ENCODE measurements around the gene S100A1.
"Not testable (repeated sequence)": the region's sequence is repeated elsewhere in the genome, so short reads cannot be mapped to it uniquely, and the experiment has no call there.

Gene S100A1

GRCh38 chr1:153587314-153587713, 40.9 kb upstream of the S100A1 start:
- H3K4me3 ChIP-seq (ENCODE audit: low read depth, low read length): no peak overlapping the region
- no peak for TF ChIP-seq CTCF (IDR thresholded peaks at IDR 0.05; ENCODE audit: low read depth, low read length)

- not testable (repeated sequence) for H3K4me3 ChIP-seq (ENCODE audit: low read depth, low read length)
Measured at GRCh38 chr1:153588033-153588432, 40.2 kb upstream of the S100A1 start.

- TF ChIP-seq CTCF (IDR thresholded peaks at IDR 0.05; ENCODE audit: low read depth, low read length): no peak
- no peak overlapping the region for H3K4me3 ChIP-seq (ENCODE audit: low read depth, low read length)
Measured at GRCh38 chr1:153588482-153588881, 39.8 kb upstream of the S100A1 start.

GRCh38 chr1:153592748-153593147, 35.5 kb upstream of the S100A1 start:
- no peak for TF ChIP-seq CTCF (IDR thresholded peaks at IDR 0.05; ENCODE audit: low read depth, low read length)
- H3K4me3 ChIP-seq (ENCODE audit: low read depth, low read length): no peak overlapping the region

GRCh38 chr1:153597206-153597605, 31.0 kb upstream of the S100A1 start:
- H3K4me3 ChIP-seq (ENCODE audit: low read depth, low read length): no peak overlapping the region
- no peak for TF ChIP-seq CTCF (IDR thresholded peaks at IDR 0.05; ENCODE audit: low read depth, low read length)

GRCh38 chr1:153598309-153599172, 29.7 kb upstream of the S100A1 start:
- no peak for TF ChIP-seq CTCF (IDR thresholded peaks at IDR 0.05; ENCODE audit: low read depth, low read length)
- H3K4me3 ChIP-seq (ENCODE audit: low read depth, low read length): no peak overlapping the region

- H3K4me3 ChIP-seq (ENCODE audit: low read depth, low read length): no peak overlapping the region
- no peak for TF ChIP-seq CTCF (IDR thresholded peaks at IDR 0.05; ENCODE audit: low read depth, low read length)
Measured at GRCh38 chr1:153599847-153600246, 28.4 kb upstream of the S100A1 start.

GRCh38 chr1:153602749-153603148, 25.5 kb upstream of the S100A1 start:
- TF ChIP-seq CTCF (IDR thresholded peaks at IDR 0.05; ENCODE audit: low read depth, low read length): no peak
- H3K4me3 ChIP-seq (ENCODE audit: low read depth, low read length): no peak overlapping the region
